Measurements from ENCODE around the gene TRPV5. TPM values are rescaled to one million over a fixed set of nuclear protein-coding genes. Genes with fewer than 3 reads are reported as not detected.

TRPV5 gene
- total and polyA plus RNA-seq, 2 donors (not counting 3 experiments of a cell fraction or from before 2014, with no cell fraction given): not detected

GRCh38 chr7:142959202-142959601 lies 25.7 kb upstream of the TRPV5 start:
- TF ChIP-seq FOS (IDR thresholded peaks at IDR 0.05; ENCODE audit: borderline replicate concordance, insufficient read depth, low read length) (no peak), POLR2A (IDR thresholded peaks at IDR 0.05; ENCODE audit: low read depth, low read length) (no peak), POLR2AphosphoS5 (IDR thresholded peaks at IDR 0.05; ENCODE audit: insufficient read depth, low read depth, low read length) (no peak), CTCF (IDR thresholded peaks at IDR 0.05; ENCODE audit: extremely low read depth in 1 of 2, insufficient read depth in 1 of 2, low read depth in 1 of 2, low read length in 2 of 2) (no peak), MYC (IDR thresholded peaks at IDR 0.05; ENCODE audit: low read depth, low read length) (no peak), GATA2 (IDR thresholded peaks at IDR 0.05; ENCODE audit: insufficient read depth, insufficient read length, low read depth, low read length) (no peak), JUN (IDR thresholded peaks at IDR 0.05; ENCODE audit: borderline replicate concordance, insufficient read depth, insufficient read length, low read depth) (no peak), EZH2 (IDR thresholded peaks at IDR 0.05; ENCODE audit: borderline replicate concordance, low read depth, low read length, severe bottlenecking) (no peak)
- TF ChIP-seq, protein P1, sequence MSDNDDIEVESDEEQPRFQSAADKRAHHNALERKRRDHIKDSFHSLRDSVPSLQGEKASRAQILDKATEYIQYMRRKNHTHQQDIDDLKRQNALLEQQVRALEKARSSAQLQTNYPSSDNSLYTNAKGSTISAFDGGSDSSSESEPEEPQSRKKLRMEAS (IDR thresholded peaks at IDR 0.05; ENCODE audit: insufficient read depth, insufficient read length): no peak
- DNase-seq (ENCODE audit: low read depth, low spot score) (no peak), FAIRE-seq (no peak)
- no peak overlapping the region for H3K27ac ChIP-seq (ENCODE audit: insufficient read depth, low read depth, low read length)
- dilution Hi-C loops (cut with MboI; ENCODE audit: extremely low pct_ligation_motif_present, low sequenced_read_pairs) (no loop called here), intact Hi-C loops (cut with micrococcal nuclease) (no loop called here)
- ChIA-PET POLR2A (no interaction called here), CTCF (no interaction called here)
- no peaks in the 10 kb centered on the region for H3K27me3 ChIP-seq (ENCODE audit: control insufficient read depth in 2 of 2, insufficient read depth in 2 of 2, low read length in 2 of 2)
- no peak overlapping the region for H3K4me3 ChIP-seq (replicated peaks in 1 of 3; ENCODE audit: insufficient read depth in 1 of 3, low read depth in 1 of 3, low read length in 3 of 3)
- no peak overlapping the region for H3K9ac ChIP-seq (replicated peaks; ENCODE audit: extremely low read depth, insufficient read depth, low read length)
- no peak overlapping the region for H2AFZ ChIP-seq (ENCODE audit: low read depth, low read length)
- H3K4me2 ChIP-seq (ENCODE audit: insufficient read depth, low read length): no peak overlapping the region
- H4K20me1 ChIP-seq (replicated peaks; ENCODE audit: control insufficient read depth, extremely low read depth, insufficient read depth, low read length): no peaks in the 10 kb centered on the region
- H3K36me3 ChIP-seq (ENCODE audit: control insufficient read depth in 2 of 2, extremely low read depth in 1 of 2, insufficient read depth in 2 of 2, low read length in 2 of 2): no peaks in the 10 kb centered on the region
- H3K9me3 ChIP-seq (replicated peaks; ENCODE audit: control insufficient read depth, insufficient read depth, low read length): no peaks in the 10 kb centered on the region
- no peaks in the 10 kb centered on the region for H3K9me1 ChIP-seq (replicated peaks; ENCODE audit: control insufficient read depth, extremely low read depth, insufficient read depth, low read length)
- BruUV-seq (replicated peaks): no TSS peak
- H3K79me2 ChIP-seq (ENCODE audit: control insufficient read depth, insufficient read depth, low read length): no peaks in the 10 kb centered on the region
- H3K4me1 ChIP-seq (ENCODE audit: control insufficient read depth, extremely low read depth, insufficient read depth, low read length): no peaks in the 10 kb centered on the region
